GM23338 (cell line): ENCODE data around the gene GNAI3. TPM values are rescaled to one million over a fixed set of nuclear protein-coding genes. Genes with fewer than 3 reads are reported as not detected.

Experiments
- ATAC-seq: fragments of 200-7000 bp; cut with Tn5 transposase; 3 replicates; pipeline ENCODE4 v1.9.1; 2020
- DNase-seq: peaks from one replicate; pipeline ENCODE4 v3.0.0-alpha.2; 2015; ENCODE audit warnings: low spot score
- H2AFZ ChIP-seq: fragments of 200-600 bp; sonication (generic); 2 replicates; pipeline ENCODE4 v1.8.0; 2016; ENCODE audit warnings: antibody characterized with exemption, mild to moderate bottlenecking, moderate library complexity
- H3F3A ChIP-seq: fragments of 200-600 bp; sonication (generic); replicated peaks from 2 replicates; pipeline ENCODE4 v1.8.0; 2017; ENCODE audit warnings: antibody characterized with exemption, mixed run types, low read depth
- H3K27ac ChIP-seq: fragments of 200-600 bp; sonication (generic); 2 replicates; pipeline ENCODE4 v1.6.1; 2016; ENCODE audit warnings: low read depth
- H3K27me3 ChIP-seq: fragments of 200-600 bp; sonication (generic); 2 replicates; pipeline ENCODE4 v1.8.0; 2016; ENCODE audit warnings: mild to moderate bottlenecking, mixed run types, moderate library complexity; ENCODE audit not compliant: insufficient read depth
- H3K36me3 ChIP-seq: fragments of 200-600 bp; sonication (generic); 2 replicates; pipeline ENCODE4 v1.8.0; 2016; ENCODE audit warnings: mild to moderate bottlenecking; ENCODE audit not compliant: insufficient read depth
- H3K4me1 ChIP-seq: fragments of 200-600 bp; sonication (generic); 2 replicates; pipeline ENCODE4 v1.8.0; 2016; ENCODE audit warnings: mild to moderate bottlenecking, moderate library complexity; ENCODE audit not compliant: insufficient read depth
- H3K4me2 ChIP-seq: fragments of 200-600 bp; sonication (generic); 2 replicates; pipeline ENCODE4 v1.7.1; 2017; ENCODE audit warnings: mixed run types
- H3K4me3 ChIP-seq: fragments of 200-600 bp; sonication (generic); 2 replicates; pipeline ENCODE4 v1.6.1; 2016; ENCODE audit warnings: mixed run types
- H3K79me2 ChIP-seq: fragments of 200-600 bp; sonication (generic); replicated peaks from 2 replicates; pipeline ENCODE4 v1.8.0; 2017; ENCODE audit warnings: mild to moderate bottlenecking; ENCODE audit not compliant: insufficient read depth
- H3K9me2 ChIP-seq: fragments of 200-600 bp; sonication (generic); 2 replicates; pipeline ENCODE4 v1.8.0; 2017; ENCODE audit not compliant: insufficient read depth
- H4K20me1 ChIP-seq: fragments of 200-600 bp; sonication (generic); replicated peaks from 2 replicates; pipeline ENCODE4 v1.8.0; 2017; ENCODE audit warnings: mild to moderate bottlenecking; ENCODE audit not compliant: insufficient read depth
- H3K27ac Mint-ChIP-seq: 2 replicates; pipeline ENCODE4 v1.8.0; 2020; ENCODE audit warnings: inconsistent platforms, mild to moderate bottlenecking, moderate library complexity, mixed read lengths
- H3K27me3 Mint-ChIP-seq: 3 replicates; pipeline ENCODE4 v1.8.0; 2022; ENCODE audit warnings: low read depth, mild to moderate bottlenecking, moderate library complexity, mixed read lengths, inconsistent platforms; ENCODE audit not compliant: insufficient read depth, poor library complexity
- H3K36me3 Mint-ChIP-seq: 3 replicates; pipeline ENCODE4 v1.8.0; 2021; ENCODE audit warnings: low read depth, mild to moderate bottlenecking, inconsistent platforms, moderate library complexity, mixed read lengths
- H3K4me1 Mint-ChIP-seq: 3 replicates; pipeline ENCODE4 v1.8.0; 2020; ENCODE audit warnings: mild to moderate bottlenecking, inconsistent platforms, mixed read lengths
- H3K4me3 Mint-ChIP-seq: 3 replicates; pipeline ENCODE4 v1.8.0; 2021; ENCODE audit warnings: moderate library complexity, mild to moderate bottlenecking, inconsistent platforms, mixed read lengths
- H3K9me3 Mint-ChIP-seq: 3 replicates; pipeline ENCODE4 v1.8.0; 2020; ENCODE audit warnings: moderate library complexity, mild to moderate bottlenecking, inconsistent platforms, mixed read lengths
- CREB1 ChIP-seq: fragments of 250-450 bp; sonication (Bioruptor Pico); IDR thresholded peaks from 2 replicates; pipeline ENCODE4 v1.5.0; 2020; ENCODE audit warnings: low read depth, mild to moderate bottlenecking, moderate library complexity
- EZH2phosphoT487 ChIP-seq: fragments of 200-600 bp; sonication (generic); IDR thresholded peaks from one replicate; pipeline ENCODE4 v1.8.1; 2018; ENCODE audit warnings: antibody characterized with exemption; ENCODE audit not compliant: unreplicated experiment
- JUNB ChIP-seq: IDR thresholded peaks from one replicate; pipeline ENCODE4 v1.6.1; 2016; ENCODE audit warnings: antibody characterized with exemption; ENCODE audit not compliant: unreplicated experiment
- NANOG ChIP-seq: IDR thresholded peaks from 2 replicates; pipeline ENCODE4 v1.6.1; 2016; ENCODE audit warnings: antibody characterized with exemption, borderline replicate concordance
- POLR2AphosphoS5 ChIP-seq: IDR thresholded peaks from 2 replicates; pipeline ENCODE4 v1.6.1; 2016; ENCODE audit warnings: antibody characterized with exemption, low read depth
- STAT1 ChIP-seq: IDR thresholded peaks from one replicate; pipeline ENCODE4 v1.6.1; 2016; ENCODE audit warnings: antibody characterized with exemption; ENCODE audit not compliant: unreplicated experiment
- ZNF114 ChIP-seq: fragments of 250-450 bp; sonication (Bioruptor Pico); IDR thresholded peaks from 2 replicates; pipeline ENCODE4 v1.5.0; 2020; ENCODE audit warnings: mild to moderate bottlenecking, moderate library complexity
- ZNF331 ChIP-seq: fragments of 250-450 bp; sonication (Bioruptor Pico); IDR thresholded peaks from 2 replicates; pipeline ENCODE4 v1.5.0; 2020; ENCODE audit warnings: low read depth, mild to moderate bottlenecking, moderate library complexity
- polyA plus RNA-seq: library from polyadenylated mRNA; unstranded; fragments of >200 nt; fragmentation: Nextera tagmentation; extraction: Ambion mirVana; gene quantifications from 2 replicates; pipeline ENCODE4 v1.2.1, GENCODE V29; 2016
- total RNA-seq: library from RNA; depleted of rRNA; stranded (reverse); fragments of >200 nt; shearing (Covaris generic); gene quantifications from 2 replicates; pipeline ENCODE4 v1.2.3, GENCODE V29; 2014
- TF ChIP-seq, protein P1 (sequence below): fragments of 250-450 bp; sonication (Bioruptor Pico); IDR thresholded peaks from 2 replicates; pipeline ENCODE4 v1.5.0; 2020; ENCODE audit warnings: mild to moderate bottlenecking, moderate library complexity
- TF ChIP-seq, protein P2 (sequence below): IDR thresholded peaks from one replicate; pipeline ENCODE4 v1.6.1; 2018; ENCODE audit warnings: antibody characterized with exemption; ENCODE audit not compliant: unreplicated experiment
- TF ChIP-seq, protein P3 (sequence below): IDR thresholded peaks from 2 replicates; pipeline ENCODE4 v1.6.1; 2016; ENCODE audit warnings: antibody characterized with exemption

GNAI3 gene
- total and polyA plus RNA-seq, 2 experiments from 2014 or later: 4.5 to 10.2 TPM

DNA sequence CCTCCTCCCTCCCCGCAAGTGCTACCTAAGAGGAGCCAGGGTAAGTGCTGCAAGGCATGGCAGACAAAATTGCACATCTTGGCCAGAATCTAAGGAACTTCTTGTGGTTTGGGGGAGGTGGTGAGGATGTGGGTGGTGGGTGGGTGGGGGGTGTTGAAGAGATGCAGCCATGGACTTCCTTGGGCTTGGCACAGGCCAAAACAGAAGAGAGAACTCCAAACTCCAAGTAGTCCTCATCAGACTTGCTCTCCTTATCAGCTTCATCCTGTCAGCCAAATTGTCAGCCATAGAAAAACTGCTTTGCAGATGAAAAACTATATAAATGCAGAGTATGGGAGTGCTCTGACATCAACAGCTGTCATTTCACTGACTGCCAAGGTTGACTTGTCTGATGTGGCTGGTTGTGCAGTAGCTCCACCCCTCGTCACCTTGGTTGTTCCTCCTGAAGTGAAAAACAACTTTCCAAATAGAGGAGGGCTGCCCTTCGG is 46.0 kb upstream of the GNAI3 start (continued):
- TF ChIP-seq, protein P1, sequence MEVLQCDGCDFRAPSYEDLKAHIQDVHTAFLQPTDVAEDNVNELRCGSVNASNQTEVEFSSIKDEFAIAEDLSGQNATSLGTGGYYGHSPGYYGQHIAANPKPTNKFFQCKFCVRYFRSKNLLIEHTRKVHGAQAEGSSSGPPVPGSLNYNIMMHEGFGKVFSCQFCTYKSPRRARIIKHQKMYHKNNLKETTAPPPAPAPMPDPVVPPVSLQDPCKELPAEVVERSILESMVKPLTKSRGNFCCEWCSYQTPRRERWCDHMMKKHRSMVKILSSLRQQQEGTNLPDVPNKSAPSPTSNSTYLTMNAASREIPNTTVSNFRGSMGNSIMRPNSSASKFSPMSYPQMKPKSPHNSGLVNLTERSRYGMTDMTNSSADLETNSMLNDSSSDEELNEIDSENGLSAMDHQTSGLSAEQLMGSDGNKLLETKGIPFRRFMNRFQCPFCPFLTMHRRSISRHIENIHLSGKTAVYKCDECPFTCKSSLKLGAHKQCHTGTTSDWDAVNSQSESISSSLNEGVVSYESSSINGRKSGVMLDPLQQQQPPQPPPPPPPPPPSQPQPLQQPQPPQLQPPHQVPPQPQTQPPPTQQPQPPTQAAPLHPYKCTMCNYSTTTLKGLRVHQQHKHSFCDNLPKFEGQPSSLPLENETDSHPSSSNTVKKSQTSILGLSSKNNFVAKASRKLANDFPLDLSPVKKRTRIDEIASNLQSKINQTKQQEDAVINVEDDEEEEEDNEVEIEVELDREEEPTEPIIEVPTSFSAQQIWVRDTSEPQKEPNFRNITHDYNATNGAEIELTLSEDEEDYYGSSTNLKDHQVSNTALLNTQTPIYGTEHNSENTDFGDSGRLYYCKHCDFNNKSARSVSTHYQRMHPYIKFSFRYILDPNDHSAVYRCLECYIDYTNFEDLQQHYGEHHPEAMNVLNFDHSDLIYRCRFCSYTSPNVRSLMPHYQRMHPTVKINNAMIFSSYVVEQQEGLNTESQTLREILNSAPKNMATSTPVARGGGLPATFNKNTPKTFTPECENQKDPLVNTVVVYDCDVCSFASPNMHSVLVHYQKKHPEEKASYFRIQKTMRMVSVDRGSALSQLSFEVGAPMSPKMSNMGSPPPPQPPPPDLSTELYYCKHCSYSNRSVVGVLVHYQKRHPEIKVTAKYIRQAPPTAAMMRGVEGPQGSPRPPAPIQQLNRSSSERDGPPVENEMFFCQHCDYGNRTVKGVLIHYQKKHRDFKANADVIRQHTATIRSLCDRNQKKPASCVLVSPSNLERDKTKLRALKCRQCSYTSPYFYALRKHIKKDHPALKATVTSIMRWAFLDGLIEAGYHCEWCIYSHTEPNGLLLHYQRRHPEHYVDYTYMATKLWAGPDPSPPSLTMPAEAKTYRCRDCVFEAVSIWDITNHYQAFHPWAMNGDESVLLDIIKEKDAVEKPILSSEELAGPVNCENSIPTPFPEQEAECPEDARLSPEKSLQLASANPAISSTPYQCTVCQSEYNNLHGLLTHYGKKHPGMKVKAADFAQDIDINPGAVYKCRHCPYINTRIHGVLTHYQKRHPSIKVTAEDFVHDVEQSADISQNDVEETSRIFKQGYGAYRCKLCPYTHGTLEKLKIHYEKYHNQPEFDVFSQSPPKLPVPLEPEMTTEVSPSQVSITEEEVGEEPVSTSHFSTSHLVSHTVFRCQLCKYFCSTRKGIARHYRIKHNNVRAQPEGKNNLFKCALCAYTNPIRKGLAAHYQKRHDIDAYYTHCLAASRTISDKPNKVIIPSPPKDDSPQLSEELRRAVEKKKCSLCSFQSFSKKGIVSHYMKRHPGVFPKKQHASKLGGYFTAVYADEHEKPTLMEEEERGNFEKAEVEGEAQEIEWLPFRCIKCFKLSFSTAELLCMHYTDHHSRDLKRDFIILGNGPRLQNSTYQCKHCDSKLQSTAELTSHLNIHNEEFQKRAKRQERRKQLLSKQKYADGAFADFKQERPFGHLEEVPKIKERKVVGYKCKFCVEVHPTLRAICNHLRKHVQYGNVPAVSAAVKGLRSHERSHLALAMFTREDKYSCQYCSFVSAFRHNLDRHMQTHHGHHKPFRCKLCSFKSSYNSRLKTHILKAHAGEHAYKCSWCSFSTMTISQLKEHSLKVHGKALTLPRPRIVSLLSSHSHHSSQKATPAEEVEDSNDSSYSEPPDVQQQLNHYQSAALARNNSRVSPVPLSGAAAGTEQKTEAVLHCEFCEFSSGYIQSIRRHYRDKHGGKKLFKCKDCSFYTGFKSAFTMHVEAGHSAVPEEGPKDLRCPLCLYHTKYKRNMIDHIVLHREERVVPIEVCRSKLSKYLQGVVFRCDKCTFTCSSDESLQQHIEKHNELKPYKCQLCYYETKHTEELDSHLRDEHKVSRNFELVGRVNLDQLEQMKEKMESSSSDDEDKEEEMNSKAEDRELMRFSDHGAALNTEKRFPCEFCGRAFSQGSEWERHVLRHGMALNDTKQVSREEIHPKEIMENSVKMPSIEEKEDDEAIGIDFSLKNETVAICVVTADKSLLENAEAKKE: no peak
- TF ChIP-seq STAT1: no peak
- no peak for TF ChIP-seq ZNF114 (CRISPR knock-in tag)
- TF ChIP-seq NANOG: no peak
- TF ChIP-seq POLR2AphosphoS5: no peak

DNA sequence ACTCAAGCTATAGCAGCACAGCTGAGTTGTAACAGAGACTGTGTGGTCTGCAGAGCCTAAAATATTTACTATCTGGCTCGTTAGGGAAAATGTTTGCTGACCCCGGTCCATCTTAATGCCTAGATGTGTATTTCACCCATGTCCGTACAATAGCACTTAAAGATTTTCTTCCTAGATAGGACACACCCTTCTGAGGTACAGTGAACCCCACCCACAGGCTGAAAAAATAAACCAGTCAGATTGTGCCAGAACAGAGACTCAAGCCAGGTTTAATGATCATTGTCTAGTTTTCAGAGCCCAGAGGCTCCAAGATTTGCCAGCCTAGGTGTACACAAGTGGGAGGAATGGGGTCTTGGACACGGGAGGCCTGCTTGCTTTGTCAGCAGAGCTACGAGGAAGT is 44.5 kb upstream of the GNAI3 start:
- H3K4me3 Mint-ChIP-seq: no peak overlapping the region
- no peak overlapping the region for H3K27ac Mint-ChIP-seq
- H4K20me1 ChIP-seq: no peaks in the 10 kb centered on the region
- no peak for DNase-seq
- H3K9me2 ChIP-seq: no peaks in the 10 kb centered on the region; the same call in 1 of the 2 replicates
- no peak overlapping the region for H3K27ac ChIP-seq
- H3K79me2 ChIP-seq: no peaks in the 10 kb centered on the region
- no peaks in the 10 kb centered on the region for H3F3A ChIP-seq
- ATAC-seq: no peak
- H3K4me1 ChIP-seq: peaks cover 4% of the 10 kb centered on the region; the same call in 1 of the 2 replicates
- no peak overlapping the region for H2AFZ ChIP-seq
- peaks cover under 1% of the 10 kb centered on the region for H3K27me3 Mint-ChIP-seq
- no peaks in the 10 kb centered on the region for H3K36me3 ChIP-seq
- H3K9me3 Mint-ChIP-seq: no peaks in the 10 kb centered on the region
- no peak overlapping the region for H3K4me2 ChIP-seq
- H3K36me3 Mint-ChIP-seq: peaks cover 2% of the 10 kb centered on the region; the same call in 2 of the 3 replicates
- peaks cover 11% of the 10 kb centered on the region for H3K27me3 ChIP-seq
- peaks cover 18% of the 10 kb centered on the region for H3K4me1 Mint-ChIP-seq
- no peak overlapping the region for H3K4me3 ChIP-seq
- TF ChIP-seq, protein P2, sequence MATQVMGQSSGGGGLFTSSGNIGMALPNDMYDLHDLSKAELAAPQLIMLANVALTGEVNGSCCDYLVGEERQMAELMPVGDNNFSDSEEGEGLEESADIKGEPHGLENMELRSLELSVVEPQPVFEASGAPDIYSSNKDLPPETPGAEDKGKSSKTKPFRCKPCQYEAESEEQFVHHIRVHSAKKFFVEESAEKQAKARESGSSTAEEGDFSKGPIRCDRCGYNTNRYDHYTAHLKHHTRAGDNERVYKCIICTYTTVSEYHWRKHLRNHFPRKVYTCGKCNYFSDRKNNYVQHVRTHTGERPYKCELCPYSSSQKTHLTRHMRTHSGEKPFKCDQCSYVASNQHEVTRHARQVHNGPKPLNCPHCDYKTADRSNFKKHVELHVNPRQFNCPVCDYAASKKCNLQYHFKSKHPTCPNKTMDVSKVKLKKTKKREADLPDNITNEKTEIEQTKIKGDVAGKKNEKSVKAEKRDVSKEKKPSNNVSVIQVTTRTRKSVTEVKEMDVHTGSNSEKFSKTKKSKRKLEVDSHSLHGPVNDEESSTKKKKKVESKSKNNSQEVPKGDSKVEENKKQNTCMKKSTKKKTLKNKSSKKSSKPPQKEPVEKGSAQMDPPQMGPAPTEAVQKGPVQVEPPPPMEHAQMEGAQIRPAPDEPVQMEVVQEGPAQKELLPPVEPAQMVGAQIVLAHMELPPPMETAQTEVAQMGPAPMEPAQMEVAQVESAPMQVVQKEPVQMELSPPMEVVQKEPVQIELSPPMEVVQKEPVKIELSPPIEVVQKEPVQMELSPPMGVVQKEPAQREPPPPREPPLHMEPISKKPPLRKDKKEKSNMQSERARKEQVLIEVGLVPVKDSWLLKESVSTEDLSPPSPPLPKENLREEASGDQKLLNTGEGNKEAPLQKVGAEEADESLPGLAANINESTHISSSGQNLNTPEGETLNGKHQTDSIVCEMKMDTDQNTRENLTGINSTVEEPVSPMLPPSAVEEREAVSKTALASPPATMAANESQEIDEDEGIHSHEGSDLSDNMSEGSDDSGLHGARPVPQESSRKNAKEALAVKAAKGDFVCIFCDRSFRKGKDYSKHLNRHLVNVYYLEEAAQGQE: no peak
- TF ChIP-seq NANOG (no peak), ZNF331 (no peak), STAT1 (no peak), POLR2AphosphoS5 (no peak), CREB1 (CRISPR knock-in tag) (no peak), JUNB (no peak), EZH2phosphoT487 (no peak)
- TF ChIP-seq, protein P3, sequence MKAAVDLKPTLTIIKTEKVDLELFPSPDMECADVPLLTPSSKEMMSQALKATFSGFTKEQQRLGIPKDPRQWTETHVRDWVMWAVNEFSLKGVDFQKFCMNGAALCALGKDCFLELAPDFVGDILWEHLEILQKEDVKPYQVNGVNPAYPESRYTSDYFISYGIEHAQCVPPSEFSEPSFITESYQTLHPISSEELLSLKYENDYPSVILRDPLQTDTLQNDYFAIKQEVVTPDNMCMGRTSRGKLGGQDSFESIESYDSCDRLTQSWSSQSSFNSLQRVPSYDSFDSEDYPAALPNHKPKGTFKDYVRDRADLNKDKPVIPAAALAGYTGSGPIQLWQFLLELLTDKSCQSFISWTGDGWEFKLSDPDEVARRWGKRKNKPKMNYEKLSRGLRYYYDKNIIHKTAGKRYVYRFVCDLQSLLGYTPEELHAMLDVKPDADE: no peak
